BE2C (cell line): ENCODE measurements around the gene CHAF1A.

Experiments
- DNase-seq: peaks from one replicate; pipeline ENCODE4 v3.0.0-alpha.2; 2020
- H3K27me3 ChIP-seq: fragments of 250-450 bp; sonication (Bioruptor Pico); 2 replicates; pipeline ENCODE4 v1.5.1; 2020; ENCODE audit warnings: mild to moderate bottlenecking
- H3K36me3 ChIP-seq: fragments of 250-450 bp; sonication (Bioruptor Pico); 2 replicates; pipeline ENCODE4 v1.5.1; 2020; ENCODE audit warnings: mild to moderate bottlenecking
- H3K4me1 ChIP-seq: fragments of 250-450 bp; sonication (Bioruptor Pico); 2 replicates; pipeline ENCODE4 v1.5.1; 2020
- H3K4me3 ChIP-seq: 2 replicates; pipeline ENCODE4 v1.5.1; 2011; ENCODE audit warnings: low read depth, low read length
- H3K9me3 ChIP-seq: fragments of 250-450 bp; sonication (Bioruptor Pico); 2 replicates; pipeline ENCODE4 v1.5.1; 2020
- CTCF ChIP-seq: IDR thresholded peaks from 2 replicates; pipeline ENCODE4 v1.5.1; 2012; ENCODE audit warnings: mild to moderate bottlenecking, low read depth, low read length

Gene CHAF1A

GRCh38 chr19:4443966-4444764 lies 41.7 kb downstream of the CHAF1A start:
- H3K4me3 ChIP-seq: no peak overlapping the region
- H3K27me3 ChIP-seq: no peaks in the 10 kb centered on the region
- no peaks in the 10 kb centered on the region for H3K4me1 ChIP-seq
- DNase-seq: no peak
- H3K9me3 ChIP-seq: no peaks in the 10 kb centered on the region
- no peak for TF ChIP-seq CTCF
- peaks cover 80% of the 10 kb centered on the region for H3K36me3 ChIP-seq

- Histone ChIP-seq H3K4me1 (no peaks in the 10 kb centered on the region), H3K4me3 (no peak overlapping the region), H3K9me3 (no peaks in the 10 kb centered on the region), H3K27me3 (no peaks in the 10 kb centered on the region), H3K36me3 (peaks cover 75% of the 10 kb centered on the region)
- DNase-seq: no peak
- TF ChIP-seq CTCF: no peak
Observed at GRCh38 chr19:4444765-4445741, 42.6 kb downstream of the CHAF1A start.

GRCh38 chr19:4445963-4446703 lies 43.7 kb downstream of the CHAF1A start:
- no peak for TF ChIP-seq CTCF
- Histone ChIP-seq H3K4me3 (no peak overlapping the region), H3K27me3 (no peaks in the 10 kb centered on the region), H3K9me3 (no peaks in the 10 kb centered on the region), H3K36me3 (peaks cover 67% of the 10 kb centered on the region), H3K4me1 (no peaks in the 10 kb centered on the region)
- no peak for DNase-seq

GRCh38 chr19:4446704-4447200 lies 44.3 kb downstream of the CHAF1A start:
- H3K4me3 ChIP-seq: no peak overlapping the region
- H3K4me1 ChIP-seq: no peaks in the 10 kb centered on the region
- H3K27me3 ChIP-seq: no peaks in the 10 kb centered on the region
- TF ChIP-seq CTCF: no peak
- no peak for DNase-seq
- no peaks in the 10 kb centered on the region for H3K9me3 ChIP-seq
- H3K36me3 ChIP-seq: peaks cover 66% of the 10 kb centered on the region

GRCh38 chr19:4447327-4448146 lies 45.1 kb downstream of the CHAF1A start:
- DNase-seq: no peak
- Histone ChIP-seq H3K27me3 (no peaks in the 10 kb centered on the region), H3K4me3 (no peak overlapping the region), H3K4me1 (no peaks in the 10 kb centered on the region), H3K36me3 (peaks cover 64% of the 10 kb centered on the region), H3K9me3 (no peaks in the 10 kb centered on the region)
- no peak for TF ChIP-seq CTCF
